Astrocyte of the spinal cord (primary cell): ENCODE results near the gene TSPAN9.

ENCODE experiments used
- DNase-seq: peaks from one replicate; pipeline ENCODE4 v3.0.0; 2011; ENCODE audit warnings: low read depth, low spot score
- H3K4me3 ChIP-seq: 2 replicates; pipeline ENCODE4 v1.5.1; 2011; ENCODE audit warnings: low read depth, mild to moderate bottlenecking, low read length, moderate library complexity
- CTCF ChIP-seq: IDR thresholded peaks from 2 replicates; pipeline ENCODE4 v1.5.1; 2012; ENCODE audit warnings: low read depth, mild to moderate bottlenecking, low read length, inconsistent platforms
- in situ Hi-C: cut with HindIII; loops from 2 replicates; pipeline ENCODE4 v1.10.0; 2017; ENCODE audit warnings: low sequenced_read_pairs

The TSPAN9 gene

GRCh38 chr12:3238196-3238595, 161.0 kb downstream of the TSPAN9 start:
- no peak for DNase-seq
- no peak for TF ChIP-seq CTCF
- no peak overlapping the region for H3K4me3 ChIP-seq
- in situ Hi-C loops, result no loop called here

GRCh38 chr12:3241621-3242020, 164.4 kb downstream of the TSPAN9 start:
- H3K4me3 ChIP-seq, result no peak overlapping the region
- no peak for TF ChIP-seq CTCF
- in situ Hi-C loops, result no loop called here
- DNase-seq, result no peak

- no peak for DNase-seq
- in situ Hi-C loops, result no loop called here
- no peak for TF ChIP-seq CTCF
- H3K4me3 ChIP-seq, result no peak overlapping the region
Measured at GRCh38 chr12:3242199-3242863, 165.2 kb downstream of the TSPAN9 start.

GRCh38 chr12:3243376-3244084, 166.4 kb downstream of the TSPAN9 start:
- in situ Hi-C loops, result no loop called here
- no peak for DNase-seq
- TF ChIP-seq CTCF, result no peak
- H3K4me3 ChIP-seq, result no peak overlapping the region

GRCh38 chr12:3244219-3244750, 167.1 kb downstream of the TSPAN9 start:
- TF ChIP-seq CTCF, result no peak
- in situ Hi-C loops, result no loop called here
- H3K4me3 ChIP-seq, result no peak overlapping the region
- DNase-seq, result no peak

- TF ChIP-seq CTCF, result no peak
- DNase-seq, result no peak
- in situ Hi-C loops, result no loop called here
- no peak overlapping the region for H3K4me3 ChIP-seq
Measured at GRCh38 chr12:3246253-3246652, 169.1 kb downstream of the TSPAN9 start.
